Suprapubic skin (tissue), 4 donors: ENCODE data around the gene MRGPRG. TPM values are rescaled to one million over a fixed set of nuclear protein-coding genes. Genes with fewer than 3 reads are reported as not detected.
A peak's percentile ranks its signal among the peaks of the same experiment; 100 is the strongest.

ENCODE experiments used
- DNase-seq, 2 donors: peaks; one replicate each; pipeline ENCODE4 v3.0.0-alpha.2; 2019; ENCODE audit warnings: low spot score in 2 of 2
- H3K27ac ChIP-seq: fragments of 200-600 bp; sonication (generic); one replicate; pipeline ENCODE4 v1.5.1; 2019
- H3K27me3 ChIP-seq: fragments of 200-600 bp; sonication (generic); one replicate; pipeline ENCODE4 v1.5.1; 2019
- H3K36me3 ChIP-seq: fragments of 200-600 bp; sonication (generic); one replicate; pipeline ENCODE4 v1.5.1; 2019
- H3K4me1 ChIP-seq: fragments of 200-600 bp; sonication (generic); one replicate; pipeline ENCODE4 v1.5.1; 2019
- H3K4me3 ChIP-seq: fragments of 200-600 bp; sonication (generic); one replicate; pipeline ENCODE4 v1.5.1; 2019; ENCODE audit warnings: mild to moderate bottlenecking
- H3K9me3 ChIP-seq: fragments of 200-600 bp; sonication (generic); one replicate; pipeline ENCODE4 v1.5.1; 2019
- CTCF ChIP-seq, 2 donors: fragments of 200-600 bp in 1 of 2; fragments of 450-650 bp in 1 of 2; sonication (generic) in 1 of 2; IDR thresholded peaks; one replicate each; pipeline ENCODE4 v1.5.1; 2016 to 2019; ENCODE audit warnings: antibody characterized with exemption in 2 of 2, mild to moderate bottlenecking in 1 of 2, moderate library complexity in 1 of 2
- EP300 ChIP-seq: sonication (generic); formaldehyde crosslinking; IDR thresholded peaks from one replicate; pipeline ENCODE4 v1.6.1; 2017; ENCODE audit warnings: antibody characterized with exemption
- POLR2A ChIP-seq, 2 donors: fragments of 450-650 bp; IDR thresholded peaks; one replicate each; pipeline ENCODE4 v1.6.1; 2017; ENCODE audit warnings: antibody characterized with exemption in 2 of 2, mild to moderate bottlenecking in 2 of 2, moderate library complexity in 2 of 2
- POLR2AphosphoS5 ChIP-seq, 3 donors: sonication (generic); formaldehyde crosslinking; IDR thresholded peaks; one replicate each; pipeline ENCODE4 v1.6.1; 2017; ENCODE audit warnings: antibody characterized with exemption in 3 of 3
- WGBS: methylation state at CpG from one replicate; pipeline ENCODE4 v1.1.5; 2018; 5-methylcytosine and 5-hydroxymethylcytosine counted together
- total RNA-seq, 4 donors: library from RNA; depleted of rRNA; stranded (reverse); fragments of >200 nt; gene quantifications; one replicate each; pipeline ENCODE4 v1.1.0, GENCODE V29; 2016

Gene MRGPRG
- total RNA-seq, 4 donors from 2014 or later = not detected

DNA sequence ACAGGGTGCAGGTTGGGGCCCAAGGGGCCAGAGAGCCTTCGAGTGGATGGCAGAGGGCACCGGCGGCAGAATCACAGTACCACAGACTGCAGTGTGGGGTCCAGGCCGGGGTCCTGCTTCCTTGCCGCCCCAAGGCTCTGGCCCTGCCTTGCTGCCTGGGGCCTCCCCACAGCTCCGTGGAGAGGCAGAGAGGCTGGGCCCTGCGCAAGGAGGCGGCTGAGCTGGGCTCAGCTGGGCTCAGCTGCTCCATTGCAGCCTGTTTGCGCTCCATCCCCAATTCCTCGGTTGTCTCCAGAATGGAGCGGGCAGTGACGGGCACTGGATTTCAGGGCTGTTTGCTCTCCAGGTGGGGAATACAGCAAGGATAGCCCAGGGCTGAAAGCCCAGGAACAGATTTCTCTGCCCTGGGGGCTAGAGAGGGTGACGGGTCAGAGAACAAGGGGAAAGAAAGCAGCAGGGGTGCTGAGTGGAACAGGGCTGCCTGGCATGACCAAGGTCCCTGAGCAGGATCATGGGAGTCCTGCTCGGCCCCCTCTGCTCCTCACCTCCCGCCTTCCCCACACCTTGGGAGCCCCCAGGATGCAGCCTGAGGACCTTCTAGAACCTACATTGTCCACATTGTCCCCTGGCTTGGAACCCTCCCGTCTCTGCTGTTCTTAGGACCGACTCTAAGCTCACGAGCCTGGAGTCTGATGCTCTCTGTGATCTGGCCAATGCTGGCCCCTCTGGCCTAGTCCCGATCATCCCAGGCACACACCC lies 18.9 kb downstream of the MRGPRG start:
- Histone ChIP-seq H3K27me3 (peaks cover 66% of the 10 kb centered on the region), H3K4me3 (no peak overlapping the region)
- DNase-seq = peak; percentile 38 to 69

DNA sequence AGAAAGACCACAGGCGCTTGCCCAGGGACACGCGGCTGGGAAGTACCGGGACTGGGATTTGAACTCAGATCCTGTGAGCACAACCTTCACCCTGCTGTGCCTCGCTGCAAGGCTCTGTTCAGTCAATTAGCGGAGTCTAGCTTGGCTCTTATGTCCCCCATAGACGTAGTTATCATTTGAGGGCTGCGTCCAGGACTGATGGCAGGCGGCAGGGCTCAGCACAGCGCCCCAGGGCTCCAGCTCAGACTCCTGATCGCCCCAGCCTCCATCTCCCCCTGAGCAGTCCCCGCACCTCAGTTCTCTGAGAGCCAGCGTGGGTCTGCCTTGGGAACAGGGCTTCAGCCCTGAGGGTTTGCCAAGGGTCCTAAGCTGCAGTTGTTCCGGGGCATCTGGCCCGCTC lies 19.8 kb downstream of the MRGPRG start:
- TF ChIP-seq POLR2A (IDR thresholded peaks at IDR 0.05) (no peak), POLR2AphosphoS5 (IDR thresholded peaks at IDR 0.05) (no peak), EP300 (no peak), CTCF (IDR thresholded peaks at IDR 0.05) (no peak)
- Histone ChIP-seq H3K4me1 (peaks cover 10% of the 10 kb centered on the region), H3K9me3 (no peaks in the 10 kb centered on the region), H3K4me3 (no peak overlapping the region), H3K36me3 (no peaks in the 10 kb centered on the region), H3K27me3 (peaks cover 57% of the 10 kb centered on the region), H3K27ac (no peak overlapping the region)
- peak; percentile 37 to 73 for DNase-seq
- WGBS = 87% methylated on average over 15 of the region's 15 CpGs

More for the DNA sequence above, 18.9 kb downstream of the MRGPRG start:
- TF ChIP-seq EP300 (no peak), POLR2A (IDR thresholded peaks at IDR 0.05) (no peak), POLR2AphosphoS5 (IDR thresholded peaks at IDR 0.05) (no peak), CTCF (IDR thresholded peaks at IDR 0.05) (no peak)
- no peaks in the 10 kb centered on the region for H3K36me3 ChIP-seq
- peaks cover 10% of the 10 kb centered on the region for H3K4me1 ChIP-seq
- no peak overlapping the region for H3K27ac ChIP-seq
- no peaks in the 10 kb centered on the region for H3K9me3 ChIP-seq
- WGBS = 71% methylated on average over 10 of the region's 19 CpGs

GRCh38 chr11:3197878-3198528 lies 20.6 kb downstream of the MRGPRG start:
- H3K4me1 ChIP-seq = peaks cover 2% of the 10 kb centered on the region
- H3K27me3 ChIP-seq = peaks cover 49% of the 10 kb centered on the region
- no peaks in the 10 kb centered on the region for H3K36me3 ChIP-seq
- WGBS = 87% methylated on average over 4 of the region's 8 CpGs
- H3K9me3 ChIP-seq = no peaks in the 10 kb centered on the region
- DNase-seq = peak in 1 of 2 donors; percentile 51
- H3K4me3 ChIP-seq = no peak overlapping the region
- no peak overlapping the region for H3K27ac ChIP-seq
- no peak for TF ChIP-seq CTCF (IDR thresholded peaks at IDR 0.05)
- no peak for TF ChIP-seq POLR2AphosphoS5 (IDR thresholded peaks at IDR 0.05)
- TF ChIP-seq EP300 = no peak
- TF ChIP-seq POLR2A (IDR thresholded peaks at IDR 0.05) = no peak

- H3K4me1 ChIP-seq = peaks cover 2% of the 10 kb centered on the region
- H3K4me3 ChIP-seq = no peak overlapping the region
- H3K36me3 ChIP-seq = no peaks in the 10 kb centered on the region
- H3K27me3 ChIP-seq = peaks cover 41% of the 10 kb centered on the region
- TF ChIP-seq CTCF (IDR thresholded peaks at IDR 0.05) (no peak), POLR2A (IDR thresholded peaks at IDR 0.05) (no peak), POLR2AphosphoS5 (IDR thresholded peaks at IDR 0.05) (no peak), EP300 (no peak)
- H3K9me3 ChIP-seq = no peaks in the 10 kb centered on the region
- 89% methylated on average over 6 of the region's 11 CpGs for WGBS
- DNase-seq = no peak
- H3K27ac ChIP-seq = no peak overlapping the region
These were observed 21.4 kb downstream of the MRGPRG start for GRCh38 chr11:3197044-3197695.
